ENCODE data around the gene MTMR8.
"Not testable (repeated sequence)": the region's sequence is repeated elsewhere in the genome, so short reads cannot be mapped to it uniquely, and the experiment has no call there.

MTMR8 gene

DNA sequence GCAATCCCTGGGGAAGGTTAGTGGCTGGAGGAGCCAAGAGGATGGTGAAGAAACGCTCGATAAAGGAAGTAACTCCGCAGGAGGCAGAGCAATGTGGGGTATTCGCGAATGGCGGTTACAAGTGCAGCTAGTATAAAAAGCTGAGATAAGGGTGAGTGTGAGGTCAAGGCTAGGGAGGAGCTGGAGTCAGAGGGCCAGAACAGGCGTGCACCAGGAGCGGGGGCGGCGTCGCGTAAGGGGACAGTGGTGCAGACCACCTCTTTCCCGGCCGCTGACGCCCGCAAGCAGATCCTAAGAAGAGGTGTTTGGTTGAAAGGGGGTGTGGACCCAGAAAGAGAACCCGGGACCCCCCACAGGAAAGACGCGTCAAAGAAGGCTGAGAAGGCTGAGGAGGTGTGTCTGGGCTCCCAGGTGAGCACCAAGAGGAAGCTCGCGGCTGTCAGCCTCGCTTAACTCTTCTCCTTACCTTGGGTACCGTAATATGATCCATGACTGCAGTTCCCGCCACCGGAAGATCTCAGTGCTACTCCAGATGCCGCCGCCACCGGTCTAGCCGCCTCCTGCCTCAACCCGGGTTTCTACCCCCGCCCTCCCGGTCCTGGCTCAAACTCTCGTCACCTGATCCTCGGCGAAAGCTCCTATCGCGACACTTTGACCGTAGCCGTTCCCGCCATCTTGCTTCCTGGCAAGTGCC is at the start of gene MTMR8:
Gene MTMR8 (minus strand): TSS at position 579 of the 694 bp plus-strand sequence. CDS start 89 bp downstream, at position 490.
- peak; percentile 84 for DNase-seq (ENCODE audit: low spot score)

DNA sequence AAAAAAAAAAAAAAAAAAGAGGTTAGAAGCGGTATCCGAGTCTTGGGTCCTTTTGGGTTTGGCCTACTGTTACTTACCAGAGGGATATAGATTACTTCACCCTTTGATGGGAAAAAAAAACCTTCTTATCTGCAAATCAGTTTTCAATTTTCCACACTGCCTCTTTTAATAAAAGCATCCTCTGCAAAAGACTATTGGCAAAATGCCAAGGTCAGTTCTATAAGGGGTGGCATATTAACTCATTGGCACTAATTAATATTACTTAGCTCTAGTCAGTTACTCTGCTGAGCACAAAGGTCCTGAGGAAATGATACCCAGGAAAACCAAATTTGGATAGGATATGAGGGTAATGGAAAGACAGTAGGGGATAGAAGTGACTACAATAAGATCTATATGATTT is 44.3 kb upstream of the MTMR8 start:
- no peak for DNase-seq (ENCODE audit: low spot score)

DNA sequence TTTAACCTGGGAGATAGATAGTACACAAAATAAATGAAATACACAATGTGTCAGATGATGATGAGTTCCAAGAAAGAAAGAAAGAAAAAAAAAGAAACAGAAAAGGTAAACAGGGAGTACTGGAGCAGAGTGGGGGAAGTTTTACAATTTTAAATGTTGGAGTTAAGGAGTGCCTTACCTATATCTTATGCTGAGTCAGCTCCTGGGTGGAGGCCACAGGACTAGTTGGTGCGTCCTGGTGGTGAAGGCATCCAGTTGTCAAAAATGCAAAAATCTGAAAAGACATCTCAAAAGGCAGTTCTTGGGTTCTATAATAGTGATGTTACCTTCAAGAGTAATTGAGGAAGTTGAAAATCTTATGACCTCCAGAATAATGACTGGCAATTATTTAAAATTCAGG is 42.4 kb upstream of the MTMR8 start:
- no peak for DNase-seq (ENCODE audit: low spot score)

DNA sequence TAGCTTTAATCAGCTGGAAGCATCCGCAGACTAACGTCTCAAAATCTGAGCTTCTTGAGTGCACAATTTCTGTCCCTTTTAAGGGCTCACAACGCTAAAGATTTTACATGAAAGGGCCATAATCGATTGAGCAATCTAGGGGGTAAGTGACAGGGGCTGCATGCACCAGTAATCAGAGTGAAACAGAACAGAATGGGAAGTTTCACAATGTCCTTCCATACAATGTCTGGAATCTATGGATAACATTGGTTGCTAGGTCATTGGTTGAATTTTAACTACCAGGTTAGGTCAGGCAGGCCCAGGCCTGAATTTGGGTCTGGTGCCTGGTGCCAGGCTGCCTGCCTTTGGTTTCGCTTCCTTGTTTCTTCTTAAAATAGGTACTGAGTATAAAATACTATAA is 42.0 kb upstream of the MTMR8 start:
- DNase-seq (ENCODE audit: low spot score), result no peak

DNA sequence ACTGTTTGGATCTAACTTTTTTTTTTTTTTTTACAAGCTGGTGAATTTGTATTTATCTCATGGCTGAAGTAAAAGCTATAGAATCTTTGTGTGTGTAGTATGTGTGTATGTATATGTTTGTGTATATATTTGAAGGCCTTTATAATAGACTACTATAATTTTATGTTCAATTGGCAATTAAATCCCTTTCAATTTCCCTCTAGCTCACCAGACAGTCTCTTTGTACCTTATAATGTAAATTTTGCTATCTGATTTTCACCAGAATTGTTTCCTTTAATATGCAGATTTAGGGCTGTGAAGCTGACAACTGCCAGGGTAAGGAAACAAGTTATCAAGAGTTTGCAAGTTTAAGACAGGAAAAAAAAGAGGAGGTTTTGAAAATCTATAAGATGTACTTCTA is 33.1 kb upstream of the MTMR8 start:
- DNase-seq (ENCODE audit: low spot score), result no peak

DNA sequence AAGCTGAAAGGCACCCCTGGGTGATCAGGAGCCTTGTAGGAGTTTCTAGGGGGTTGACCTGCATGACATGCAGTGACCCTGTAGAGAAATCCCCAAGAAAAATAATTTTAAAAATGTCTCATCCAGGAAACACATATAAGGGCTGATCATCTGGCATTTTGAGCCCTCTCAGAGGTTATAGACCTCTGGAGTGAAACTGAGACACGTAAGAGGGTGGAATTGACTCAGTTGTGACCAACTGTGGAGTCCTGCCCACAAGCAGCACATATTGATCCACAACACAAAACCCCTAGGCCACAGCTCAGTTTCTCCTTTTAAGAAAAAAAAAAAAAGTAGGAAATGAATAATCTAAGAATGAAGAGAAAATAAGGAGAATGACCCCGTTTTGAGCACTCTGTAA is 32.5 kb upstream of the MTMR8 start:
- DNase-seq (ENCODE audit: low spot score), result no peak

- no peak for DNase-seq (ENCODE audit: low spot score)
Observed at GRCh38 chrX:64427281-64427680, 32.0 kb upstream of the MTMR8 start.

DNA sequence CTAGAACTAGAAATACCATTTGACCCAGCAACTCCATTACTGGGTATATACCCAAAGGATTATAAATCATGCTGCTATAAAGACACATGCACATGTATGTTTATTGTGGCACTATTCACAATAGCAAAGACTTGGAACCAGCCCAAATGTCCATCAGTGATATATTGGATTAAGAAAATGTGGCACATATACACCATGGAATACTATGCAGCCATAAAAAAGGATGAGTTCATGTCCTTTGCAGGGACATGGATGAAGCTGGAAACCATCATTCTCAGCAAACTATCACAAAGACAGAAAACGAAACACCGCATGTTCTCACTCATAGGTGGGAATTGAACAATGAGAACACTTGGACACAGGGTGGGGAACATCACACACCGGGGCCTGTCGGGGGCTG is 14.5 kb upstream of the MTMR8 start:
- DNase-seq (ENCODE audit: low spot score), result not testable (repeated sequence)

DNA sequence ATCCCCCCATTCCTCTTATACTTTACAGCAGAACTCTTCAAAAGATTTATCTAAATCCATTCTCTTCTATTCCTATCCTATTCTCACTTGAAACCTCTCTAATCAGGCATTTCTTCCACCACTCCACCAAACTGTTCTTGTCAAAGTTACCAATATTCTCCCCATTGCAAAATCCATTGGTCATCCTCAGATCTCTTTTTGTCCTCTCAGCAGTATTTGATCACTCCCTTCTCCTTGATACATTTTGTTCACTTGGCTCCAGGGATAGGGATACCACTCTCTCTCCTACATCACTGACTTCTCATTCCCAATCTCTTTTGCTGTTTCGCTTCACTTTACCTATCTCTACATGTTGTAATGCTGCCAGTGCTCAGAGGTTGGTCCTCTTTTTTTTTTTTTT is 2.8 kb upstream of the MTMR8 start:
- no peak for DNase-seq (ENCODE audit: low spot score)

DNA sequence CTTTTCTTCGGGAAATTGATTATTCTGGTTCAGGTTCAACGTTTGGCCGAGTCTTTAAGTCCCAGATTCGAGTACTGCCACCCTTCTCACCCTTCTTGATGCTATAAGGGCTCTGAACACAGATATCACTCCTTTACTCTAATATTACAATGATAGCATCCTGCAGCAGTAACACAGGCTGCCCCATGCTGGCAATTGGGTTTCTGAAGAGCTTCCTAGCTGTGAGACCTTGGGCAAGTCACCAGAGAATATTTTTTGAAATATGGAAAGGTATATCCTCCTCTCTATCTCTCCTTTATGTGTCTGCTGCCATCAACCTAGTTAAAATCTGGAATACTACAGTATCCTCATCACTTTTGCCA is 297 bp upstream of the MTMR8 start:
- no peak for DNase-seq (ENCODE audit: low spot score)

GRCh38 chrX:64394059-64394873 is 986 bp downstream of the MTMR8 start:
- no peak for DNase-seq (ENCODE audit: low spot score)

- DNase-seq (ENCODE audit: low spot score), result no peak
Observed at GRCh38 chrX:64389489-64389888, 5.8 kb downstream of the MTMR8 start.

DNA sequence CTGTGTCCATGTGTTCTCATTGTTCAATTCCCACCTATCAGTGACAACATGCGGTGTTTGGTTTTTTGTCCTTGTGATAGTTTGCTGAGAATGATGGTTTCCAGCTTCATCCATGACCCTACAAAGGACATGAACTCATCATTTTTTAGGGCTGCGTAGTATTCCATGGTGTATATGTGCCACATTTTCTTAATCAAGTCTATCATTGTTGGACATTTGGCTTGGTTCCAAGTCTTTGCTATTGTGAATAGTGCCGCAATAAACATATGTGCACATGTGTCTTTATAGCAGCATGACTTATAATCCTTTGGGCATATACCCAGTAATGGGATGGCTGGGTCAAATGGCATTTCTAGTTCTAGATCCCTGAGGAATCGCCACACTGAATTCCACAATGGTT is 14.5 kb downstream of the MTMR8 start:
- DNase-seq (ENCODE audit: low spot score), result not testable (repeated sequence)

- no peak for DNase-seq (ENCODE audit: low spot score)
Observed at GRCh38 chrX:64379924-64380323, 15.3 kb downstream of the MTMR8 start.

- no peak for DNase-seq (ENCODE audit: low spot score)
Observed at GRCh38 chrX:64377753-64378152, 17.5 kb downstream of the MTMR8 start.

DNA sequence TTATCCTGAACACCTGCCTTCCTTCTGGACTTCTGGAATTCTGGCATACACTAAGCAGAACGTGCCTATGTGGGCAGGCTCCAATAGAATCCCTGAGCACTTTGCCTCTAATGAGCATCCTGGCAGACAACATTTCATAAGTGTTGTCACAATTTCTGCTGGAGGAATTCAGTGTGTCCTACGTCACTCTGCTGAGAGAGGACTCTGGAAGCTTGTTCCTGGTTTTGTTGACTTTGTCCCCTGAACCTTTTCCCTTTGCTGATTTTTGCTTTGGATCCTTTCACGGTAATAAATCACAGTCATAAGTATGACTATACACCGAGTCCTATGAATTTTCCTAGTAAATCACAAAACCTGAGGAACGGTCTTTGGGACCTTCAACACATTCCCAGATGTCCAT is 43.2 kb downstream of the MTMR8 start:
- DNase-seq (ENCODE audit: low spot score), result no peak

- no peak for DNase-seq (ENCODE audit: low spot score)
Observed at GRCh38 chrX:64350521-64350920, 44.7 kb downstream of the MTMR8 start.

- DNase-seq (ENCODE audit: low spot score), result no peak
Observed at GRCh38 chrX:64350047-64350446, 45.2 kb downstream of the MTMR8 start.

GRCh38 chrX:64342811-64343210 is 52.4 kb downstream of the MTMR8 start:
- DNase-seq (ENCODE audit: low spot score), result no peak

DNA sequence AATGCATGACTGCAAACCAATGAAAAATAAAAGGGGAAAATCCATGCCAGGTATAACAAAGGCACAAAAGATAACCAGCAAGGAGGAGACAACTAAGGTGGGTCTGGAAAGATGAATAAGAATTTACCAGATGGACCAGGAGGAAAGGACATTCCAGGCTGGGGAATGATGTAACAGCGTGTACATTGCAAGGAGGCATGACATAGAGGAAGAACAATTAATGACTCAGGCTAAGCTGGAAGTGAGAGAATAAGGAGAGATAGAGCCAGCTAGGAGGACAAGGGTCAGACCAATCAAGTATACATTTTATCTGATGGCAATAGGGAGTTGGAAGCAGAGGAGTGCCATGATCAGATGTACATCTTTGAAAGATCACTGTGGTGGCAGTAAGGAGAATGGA is 57.0 kb downstream of the MTMR8 start:
- no peak for DNase-seq (ENCODE audit: low spot score)

DNA sequence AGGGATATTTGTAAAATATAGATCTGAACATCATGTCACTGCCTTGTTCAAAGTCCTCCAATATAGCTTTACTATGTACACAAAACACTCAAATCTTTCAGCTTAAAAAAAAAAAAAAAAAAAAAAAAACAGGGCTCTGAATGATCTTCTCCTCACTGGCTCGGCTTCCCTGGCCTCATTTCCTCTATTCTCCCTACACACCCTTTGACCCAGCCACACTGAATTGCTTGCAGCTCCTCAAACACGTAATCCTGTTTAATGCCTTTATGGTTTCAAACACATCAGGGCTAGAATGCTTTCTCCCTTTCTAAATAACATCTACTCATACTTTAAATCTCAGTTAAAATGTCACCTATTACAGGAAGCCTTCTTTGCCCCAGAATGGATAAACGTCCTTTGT is 60.8 kb downstream of the MTMR8 start:
- DNase-seq (ENCODE audit: low spot score), result no peak

- DNase-seq (ENCODE audit: low spot score), result no peak
Observed at GRCh38 chrX:64330284-64330683, 65.0 kb downstream of the MTMR8 start.

DNA sequence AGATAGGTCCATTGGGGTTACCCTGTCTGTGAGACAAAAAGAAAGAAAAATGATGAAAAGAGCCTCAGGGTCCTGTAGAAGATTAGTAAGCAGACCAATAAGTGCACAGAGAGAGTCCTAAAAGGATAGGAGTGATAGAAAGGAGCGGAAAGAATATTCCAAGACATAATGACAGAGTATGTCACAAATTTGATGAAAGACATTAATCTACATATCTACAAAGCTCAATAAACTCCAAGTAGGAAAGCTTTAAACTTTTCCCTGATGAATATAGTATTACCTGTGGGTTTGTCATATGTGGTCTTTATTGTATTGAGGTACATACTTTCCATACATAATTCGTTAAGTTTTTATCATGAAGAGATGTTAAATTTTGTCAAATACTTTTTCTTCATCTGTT is 73.7 kb downstream of the MTMR8 start:
- DNase-seq (ENCODE audit: low spot score), result no peak

- no peak for DNase-seq (ENCODE audit: low spot score)
Observed at GRCh38 chrX:64313624-64314023, 81.6 kb downstream of the MTMR8 start.

Measured in iPS-NIHi11 (cell line).